Lower lobe of right lung (tissue), 2 donors: ENCODE results near the gene OTOF. TPM values are rescaled to one million over a fixed set of nuclear protein-coding genes. Genes with fewer than 3 reads are reported as not detected.
A peak's percentile ranks its signal among the peaks of the same experiment; 100 is the strongest.

Experiments
- ATAC-seq, 2 donors: fragments of 200-7000 bp; cut with Tn5 transposase; one replicate each; pipeline ENCODE4 v1.9.1; 2020 to 2022; ENCODE audit warnings: mild to moderate bottlenecking in 2 of 2, moderate library complexity in 2 of 2
- DNase-seq: peaks from one replicate; pipeline ENCODE4 v3.0.0-alpha.2; 2020
- H3K27ac ChIP-seq: fragments of 200-600 bp; one replicate; pipeline ENCODE4 v1.8.0; 2022
- H3K27me3 ChIP-seq: fragments of 200-600 bp; one replicate; pipeline ENCODE4 v1.8.0; 2022; ENCODE audit warnings: low read depth
- H3K36me3 ChIP-seq: fragments of 200-600 bp; one replicate; pipeline ENCODE4 v1.8.0; 2022; ENCODE audit warnings: mild to moderate bottlenecking
- H3K4me1 ChIP-seq: fragments of 200-600 bp; one replicate; pipeline ENCODE4 v1.8.0; 2022
- H3K4me3 ChIP-seq: fragments of 200-600 bp; one replicate; pipeline ENCODE4 v1.8.0; 2022; ENCODE audit warnings: mild to moderate bottlenecking
- H3K9me3 ChIP-seq: fragments of 200-600 bp; one replicate; pipeline ENCODE4 v1.8.0; 2022
- CTCF ChIP-seq: fragments of 200-600 bp; IDR thresholded peaks from one replicate; pipeline ENCODE4 v1.8.0; 2022; ENCODE audit warnings: antibody characterized with exemption, mild to moderate bottlenecking
- intact Hi-C: fragments of 100-400 bp; cut with DNase I; formaldehyde crosslinking; loops from one replicate; pipeline ENCODE4 v1.11.0; 2022
- total RNA-seq: library from RNA; stranded (reverse); fragmentation: NEBNext Ultra II Directional; extraction: Animal tissue kit (Norgen Biotek cat#: 25700); gene quantifications from one replicate; pipeline ENCODE4 v1.2.1, GENCODE V29; 2021
- donor health status: DM: no; HTN: yes; CAD: no; lungs with severe emphysema.

Gene OTOF
- total RNA-seq, 1 donor from 2014 or later: 0.35 TPM

- ATAC-seq: no peak
- no peaks in the 10 kb centered on the region for H3K4me1 ChIP-seq
- intact Hi-C loops: no loop called here
Observed at GRCh38 chr2:26466662-26467310, 11.1 kb downstream of the OTOF start.

GRCh38 chr2:26465981-26466471 lies 11.9 kb downstream of the OTOF start:
- Histone ChIP-seq H3K4me3 (no peak overlapping the region), H3K36me3 (no peaks in the 10 kb centered on the region), H3K27ac (no peak overlapping the region), H3K4me1 (no peaks in the 10 kb centered on the region), H3K27me3 (no peaks in the 10 kb centered on the region), H3K9me3 (peaks cover 9% of the 10 kb centered on the region)
- intact Hi-C loops: no loop called here
- no peak for TF ChIP-seq CTCF
- DNase-seq: no peak
- no peak for ATAC-seq

More at GRCh38 chr2:26466662-26467310, 11.1 kb downstream of the OTOF start:
- peak; percentile 24 for DNase-seq
- Histone ChIP-seq H3K27ac (no peak overlapping the region), H3K9me3 (peaks cover 9% of the 10 kb centered on the region), H3K4me3 (no peak overlapping the region), H3K36me3 (no peaks in the 10 kb centered on the region), H3K27me3 (no peaks in the 10 kb centered on the region)
- no peak for TF ChIP-seq CTCF

- intact Hi-C loops: no loop called here
- Histone ChIP-seq H3K27ac (no peak overlapping the region), H3K4me3 (no peak overlapping the region), H3K27me3 (no peaks in the 10 kb centered on the region), H3K36me3 (no peaks in the 10 kb centered on the region), H3K4me1 (no peaks in the 10 kb centered on the region), H3K9me3 (peaks cover 9% of the 10 kb centered on the region)
- TF ChIP-seq CTCF: no peak
- ATAC-seq: no peak
- peak; percentile 37 for DNase-seq
Observed at GRCh38 chr2:26465266-26465925, 12.5 kb downstream of the OTOF start.

GRCh38 chr2:26464390-26465265 lies 13.3 kb downstream of the OTOF start:
- intact Hi-C loops: no loop called here
- DNase-seq: peak; percentile 32

More at GRCh38 chr2:26464390-26465265, 13.3 kb downstream of the OTOF start:
- no peaks in the 10 kb centered on the region for H3K4me1 ChIP-seq
- H3K27me3 ChIP-seq: no peaks in the 10 kb centered on the region
- H3K36me3 ChIP-seq: no peaks in the 10 kb centered on the region
- H3K4me3 ChIP-seq: no peak overlapping the region
- peaks cover 6% of the 10 kb centered on the region for H3K9me3 ChIP-seq
- no peak overlapping the region for H3K27ac ChIP-seq
- no peak for ATAC-seq
- no peak for TF ChIP-seq CTCF
